GM08714 (cell line): ENCODE results near the gene TMEM47.

Experiments used
- H3K4me3 ChIP-seq: fragments of 200-500 bp; sonication (Bioruptor generic); 2 replicates; pipeline ENCODE4 v1.5.1; 2014; ENCODE audit warnings: mild to moderate bottlenecking, low read length, inconsistent platforms
- ZNF274 ChIP-seq: IDR thresholded peaks from 2 replicates; pipeline ENCODE4 v1.6.1; 2012; ENCODE audit warnings: mild to moderate bottlenecking, low read depth, low read length

Gene TMEM47

GRCh38 chrX:34656842-34657725 lies at the start of gene TMEM47:
Gene TMEM47, minus strand, starts transcription at chrX:34657285. Its CDS starts 256 bp downstream, at chrX:34657029.
- no peak within 1 kb of the TSS; the same call in 1 of the 2 replicates for H3K4me3 ChIP-seq
- no peak for TF ChIP-seq ZNF274

GRCh38 chrX:34687095-34687494 lies 30.0 kb upstream of the TMEM47 start:
- TF ChIP-seq ZNF274: no peak

DNA sequence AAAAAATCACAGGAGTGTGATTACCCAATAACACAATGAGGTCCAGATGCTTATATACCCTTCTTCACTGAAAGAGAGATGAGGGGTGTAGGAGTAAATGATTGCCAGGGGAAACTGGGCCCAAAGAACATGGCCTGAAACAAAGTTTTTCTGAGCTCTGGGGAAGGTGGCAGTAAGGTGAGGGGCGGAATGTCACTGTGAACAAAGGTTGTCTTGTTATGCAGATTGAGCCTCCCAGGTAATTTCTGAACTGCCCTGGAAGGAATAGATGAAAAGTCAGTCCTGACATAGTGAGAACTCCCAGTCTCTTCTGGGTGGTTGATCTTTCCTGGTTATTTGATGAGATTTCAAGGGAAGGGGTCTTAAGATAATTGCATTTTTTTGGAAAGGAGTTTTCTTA lies 2.5 kb upstream of the TMEM47 start:
- H3K4me3 ChIP-seq: no peak overlapping the region
- no peak for TF ChIP-seq ZNF274

More at GRCh38 chrX:34687095-34687494, 30.0 kb upstream of the TMEM47 start:
- no peak overlapping the region for H3K4me3 ChIP-seq

DNA sequence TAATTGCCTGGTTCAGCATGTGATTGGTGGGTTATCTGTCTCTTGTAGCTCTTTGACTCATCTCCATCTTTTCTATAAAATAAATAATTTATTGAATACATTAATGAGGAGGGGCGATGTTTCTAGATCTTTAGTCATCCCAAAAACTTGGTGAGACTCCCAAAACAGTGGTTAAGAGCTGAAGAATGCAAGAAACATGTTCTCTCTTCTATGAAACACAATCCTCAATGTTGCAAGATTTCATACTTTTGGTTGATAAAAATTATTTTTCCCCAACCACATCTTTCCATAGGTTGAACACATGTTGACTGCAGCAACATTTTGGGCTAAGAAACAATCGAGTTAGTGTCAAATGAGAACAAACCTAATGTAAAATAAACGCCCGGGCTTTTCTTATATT lies 1.2 kb upstream of the TMEM47 start:
- no peak for TF ChIP-seq ZNF274
- H3K4me3 ChIP-seq: no peak overlapping the region

DNA sequence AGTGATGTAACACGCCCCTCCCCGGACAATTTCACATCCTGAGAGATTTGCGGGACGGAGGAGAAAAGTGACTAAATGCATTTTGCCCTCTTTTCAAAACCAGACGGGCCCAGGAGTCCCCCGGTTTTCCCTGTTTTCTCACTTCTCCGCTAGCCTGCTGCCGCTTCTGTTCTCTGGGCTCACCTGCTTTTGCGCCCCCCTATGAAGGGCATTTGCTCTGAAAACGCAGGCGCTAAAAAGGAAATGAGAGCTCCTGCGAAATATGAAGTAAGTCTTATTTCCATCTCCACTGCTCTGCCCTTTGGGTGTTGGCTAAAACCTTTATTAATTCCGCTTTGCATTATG lies 613 bp upstream of the TMEM47 start:
- H3K4me3 ChIP-seq: no peak overlapping the region
- TF ChIP-seq ZNF274: no peak

- H3K4me3 ChIP-seq: no peak overlapping the region; the same call in 1 of the 2 replicates
- no peak for TF ChIP-seq ZNF274
Measured at GRCh38 chrX:34656467-34656841, 631 bp downstream of the TMEM47 start.

DNA sequence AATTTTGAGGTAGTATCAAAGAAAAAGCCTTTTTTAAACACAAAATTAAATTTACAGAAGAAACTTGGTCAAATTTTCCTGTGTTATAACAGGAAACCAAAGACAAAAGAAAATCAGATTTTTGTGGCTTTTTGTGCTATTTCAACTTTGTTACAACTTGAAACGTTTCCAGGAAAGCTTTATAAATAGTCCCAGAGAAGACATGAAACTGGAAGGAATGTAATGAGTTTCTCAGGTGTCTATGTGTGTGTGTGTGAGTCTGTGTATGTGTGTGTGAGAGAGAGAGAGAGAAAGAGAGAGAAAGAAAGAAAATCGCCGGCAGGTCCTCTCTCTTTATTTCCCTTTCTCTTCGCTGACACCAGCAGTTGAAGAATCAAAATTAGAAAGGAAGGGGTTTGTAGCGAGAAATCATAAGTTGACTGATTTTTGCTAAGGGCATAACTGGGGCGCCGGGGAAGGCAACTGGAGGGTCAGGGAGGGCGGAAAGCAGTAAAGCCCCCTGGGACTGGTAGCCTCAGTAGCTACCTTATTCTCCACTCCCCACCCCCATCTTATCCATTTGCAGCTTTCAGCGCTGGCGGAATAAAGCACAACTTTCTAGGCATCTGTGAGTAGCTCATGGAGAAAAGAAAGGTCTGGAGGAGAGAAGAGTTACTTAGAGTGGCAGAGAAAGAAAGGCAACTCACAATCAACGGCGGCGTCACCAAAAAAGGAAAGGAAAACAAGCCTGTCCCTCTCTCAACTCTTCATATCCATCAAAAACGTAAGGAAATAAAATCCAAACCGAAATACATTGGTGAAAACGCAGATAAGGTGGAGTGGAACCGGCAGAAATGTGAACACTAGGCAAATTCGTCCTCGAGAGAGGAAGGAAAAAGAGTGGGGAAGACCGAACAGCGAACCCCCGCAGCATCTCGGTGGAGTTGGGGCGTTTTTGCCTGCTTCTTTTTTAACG lies 1.3 kb downstream of the TMEM47 start:
- no peak overlapping the region; the same call in 1 of the 2 replicates for H3K4me3 ChIP-seq

GRCh38 chrX:34654696-34655490 lies 2.2 kb downstream of the TMEM47 start:
- no peak overlapping the region for H3K4me3 ChIP-seq
- no peak for TF ChIP-seq ZNF274

More for the DNA sequence above, 1.3 kb downstream of the TMEM47 start:
- no peak for TF ChIP-seq ZNF274

- H3K4me3 ChIP-seq: no peak overlapping the region
- no peak for TF ChIP-seq ZNF274
Measured at GRCh38 chrX:34653811-34654210, 3.3 kb downstream of the TMEM47 start.

DNA sequence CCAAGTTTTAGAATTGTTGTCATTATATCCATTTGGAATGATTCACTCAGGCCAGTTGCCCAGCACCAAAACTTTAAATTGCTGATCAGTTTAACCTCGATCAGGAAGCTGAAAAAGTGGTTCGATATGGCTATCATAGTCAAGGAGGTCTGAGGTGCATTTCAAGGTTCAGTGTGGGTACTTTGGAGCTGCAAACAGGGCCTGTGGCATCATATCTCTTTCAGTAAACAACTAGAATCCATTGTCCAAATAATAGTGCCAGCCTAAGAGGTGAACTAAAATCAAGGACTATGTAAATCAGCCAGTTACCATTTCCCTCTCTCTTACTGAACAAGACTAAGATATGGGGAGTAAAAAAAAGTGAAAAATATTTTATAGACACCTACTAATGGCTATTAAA lies 14.2 kb downstream of the TMEM47 start:
- TF ChIP-seq ZNF274: no peak
- no peak overlapping the region for H3K4me3 ChIP-seq

DNA sequence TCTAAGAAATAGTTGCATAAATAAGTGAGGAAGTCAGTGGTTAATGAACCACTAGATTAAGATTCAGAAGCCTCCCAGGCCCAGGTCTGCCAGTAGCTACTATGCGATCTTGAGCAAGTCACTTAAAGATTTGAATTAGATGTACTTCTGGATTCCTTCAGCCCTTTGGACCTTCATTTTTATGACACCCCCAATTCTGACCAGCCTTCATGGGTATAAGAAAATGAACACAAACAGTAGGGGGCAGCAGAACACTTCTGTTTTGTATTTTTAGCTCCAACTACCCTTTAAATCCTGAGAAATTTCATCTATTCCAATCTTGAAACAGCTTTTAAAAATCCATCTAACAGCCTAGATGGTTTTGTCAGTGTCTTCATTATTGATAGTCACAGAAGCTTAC lies 19.0 kb downstream of the TMEM47 start:
- H3K4me3 ChIP-seq: no peak overlapping the region
- no peak for TF ChIP-seq ZNF274

- H3K4me3 ChIP-seq: no peak overlapping the region
- TF ChIP-seq ZNF274: no peak
Measured at GRCh38 chrX:34634349-34634748, 22.7 kb downstream of the TMEM47 start.

- H3K4me3 ChIP-seq: no peak overlapping the region
- no peak for TF ChIP-seq ZNF274
Measured at GRCh38 chrX:34632384-34632783, 24.7 kb downstream of the TMEM47 start.
